ENCODE data around the gene EEF2K. TPM values are rescaled to one million over a fixed set of nuclear protein-coding genes. Genes with fewer than 3 reads are reported as not detected.
A peak's percentile ranks its signal among the peaks of the same experiment; 100 is the strongest.
"Not testable (repeated sequence)": the region's sequence is repeated elsewhere in the genome, so short reads cannot be mapped to it uniquely, and the experiment has no call there.

EEF2K gene
- polyA plus RNA-seq, 1 experiment: 9.6 TPM

GRCh38 chr16:22297871-22298733 lies 92.0 kb downstream of the EEF2K start:
- POLR2A ChIA-PET: interaction anchor here (0.6 to 1.7 kb wide), 4 partner anchors 11 to 273 kb away, joined by 3 to 8 read pairs (median 6); partner anchors contain the start of gene EEF2K

GRCh38 chr16:22299036-22299435 lies 93.0 kb downstream of the EEF2K start:
- Histone ChIP-seq H3K4me3 (ENCODE audit: low read depth, low read length) (no peak overlapping the region), H3K27me3 (ENCODE audit: control insufficient read depth, insufficient read depth, low read length) (no peaks in the 10 kb centered on the region), H3K27ac (ENCODE audit: low read depth, low read length) (no peak overlapping the region), H3K9me3 (ENCODE audit: control insufficient read depth, insufficient read depth, low read length) (no peaks in the 10 kb centered on the region; the same call in 1 of the 2 replicates)
- DNase-seq (ENCODE audit: low read depth, low spot score): no peak
- POLR2A ChIA-PET: interaction anchor here (0.6 to 1.7 kb wide), 3 partner anchors 10 to 274 kb away, joined by 3 to 8 read pairs (median 4); partner anchors contain the start of gene EEF2K
- no peak for TF ChIP-seq CTCF (IDR thresholded peaks at IDR 0.05; ENCODE audit: low read depth, low read length)
- CTCF ChIA-PET: interaction anchor here (1.4 to 2.2 kb wide), 3 partner anchors 94 to 107 kb away, joined by 4 to 35 read pairs (median 14); no protein-coding TSS in a partner anchor

More at GRCh38 chr16:22297871-22298733, 92.0 kb downstream of the EEF2K start:
- Histone ChIP-seq H3K4me3 (ENCODE audit: low read depth, low read length) (peak overlapping the region; percentile 84), H3K27me3 (ENCODE audit: control insufficient read depth, insufficient read depth, low read length) (no peaks in the 10 kb centered on the region), H3K27ac (ENCODE audit: low read depth, low read length) (peak overlapping the region; percentile 95), H3K9me3 (ENCODE audit: control insufficient read depth, insufficient read depth, low read length) (no peaks in the 10 kb centered on the region; the same call in 1 of the 2 replicates)
- TF ChIP-seq CTCF (IDR thresholded peaks at IDR 0.05; ENCODE audit: low read depth, low read length): no peak
- peak; percentile 87 for DNase-seq (ENCODE audit: low read depth, low spot score)
- CTCF ChIA-PET: interaction anchor here (0.7 to 1.5 kb wide), 4 partner anchors 93 to 106 kb away, joined by 3 to 7 read pairs (median 4); no protein-coding TSS in a partner anchor

GRCh38 chr16:22300427-22301071 lies 94.5 kb downstream of the EEF2K start:
- ChIA-PET CTCF (interaction anchor here (0.6 to 2.2 kb wide), 34 partner anchors 9 to 1343 kb away, joined by 3 to 35 read pairs (median 4); partner anchors contain the start of gene EEF2K), POLR2A (no interaction called here)
- peak; percentile 78 for TF ChIP-seq CTCF (IDR thresholded peaks at IDR 0.05; ENCODE audit: low read depth, low read length)
- no peak overlapping the region for H3K27ac ChIP-seq (ENCODE audit: low read depth, low read length)
- no peaks in the 10 kb centered on the region; the same call in 1 of the 2 replicates for H3K9me3 ChIP-seq (ENCODE audit: control insufficient read depth, insufficient read depth, low read length)
- H3K27me3 ChIP-seq (ENCODE audit: control insufficient read depth, insufficient read depth, low read length): no peaks in the 10 kb centered on the region
- H3K4me3 ChIP-seq (ENCODE audit: low read depth, low read length): no peak overlapping the region
- peak; percentile 30 for DNase-seq (ENCODE audit: low read depth, low spot score)

- POLR2A ChIA-PET: not testable (repeated sequence)
- CTCF ChIA-PET: interaction anchor here (1.1 to 2.2 kb wide), 11 partner anchors 11 to 109 kb away, joined by 3 to 35 read pairs (median 6); partner anchors contain the start of gene EEF2K
Observed at GRCh38 chr16:22301423-22301822, 95.3 kb downstream of the EEF2K start.

GRCh38 chr16:22302776-22303363 lies 96.8 kb downstream of the EEF2K start:
- no peak overlapping the region for H3K4me3 ChIP-seq (ENCODE audit: low read depth, low read length)

More at GRCh38 chr16:22301423-22301822, 95.3 kb downstream of the EEF2K start:
- DNase-seq (ENCODE audit: low read depth, low spot score); H3K27ac ChIP-seq (ENCODE audit: low read depth, low read length); H3K9me3 ChIP-seq (ENCODE audit: control insufficient read depth, insufficient read depth, low read length); H3K27me3 ChIP-seq (ENCODE audit: control insufficient read depth, insufficient read depth, low read length); H3K4me3 ChIP-seq (ENCODE audit: low read depth, low read length): not testable (repeated sequence)

More at GRCh38 chr16:22302776-22303363, 96.8 kb downstream of the EEF2K start:
- Histone ChIP-seq H3K27ac (ENCODE audit: low read depth, low read length) (no peak overlapping the region), H3K27me3 (ENCODE audit: control insufficient read depth, insufficient read depth, low read length) (no peaks in the 10 kb centered on the region), H3K9me3 (ENCODE audit: control insufficient read depth, insufficient read depth, low read length) (no peaks in the 10 kb centered on the region; the same call in 1 of the 2 replicates)
- no peak for DNase-seq (ENCODE audit: low read depth, low spot score)
- ChIA-PET POLR2A (no interaction called here), CTCF (interaction anchor here (0.8 kb wide), 1 partner anchor 12 kb away, joined by 3 read pairs; no protein-coding TSS in a partner anchor)
- TF ChIP-seq CTCF (IDR thresholded peaks at IDR 0.05; ENCODE audit: low read depth, low read length): no peak
